H1 (cell line): ENCODE measurements around the gene ANXA6. TPM values are rescaled to one million over a fixed set of nuclear protein-coding genes. Genes with fewer than 3 reads are reported as not detected.

Experiments used
- CTCF ChIA-PET: fragments of 300-600 bp; sonication (Branson Sonifier 250); formaldehyde crosslinking; loops from one replicate; lab custom pipeline; 2021; ENCODE audit not compliant: partially characterized antibody; lab: Charles Lee
- POLR2A ChIA-PET: fragments of 300-600 bp; sonication (Branson Sonifier 250); formaldehyde crosslinking; loops from one replicate; lab custom pipeline; 2021; ENCODE audit warnings: inconsistent platforms; ENCODE audit not compliant: partially characterized antibody; lab: Charles Lee
- DNase-seq, 2 experiments: peaks; one replicate each; pipeline versions ENCODE4 v3.0.0 to v3.0.0-alpha.2; 2010 to 2022; ENCODE audit warnings: low spot score in 2 of 2, low read depth in 1 of 2, mixed read lengths in 1 of 2
- FAIRE-seq: peaks from 2 replicates; lab custom pipeline; 2011; peaks lifted over from hg19 to GRCh38; lab: Jason Lieb, UNC
- H2AFZ ChIP-seq: 2 replicates; pipeline ENCODE4 v1.8.1; 2012; ENCODE audit warnings: low read length, inconsistent platforms
- H2AK5ac ChIP-seq: 2 replicates; pipeline ENCODE4 v1.6.1; 2013; ENCODE audit warnings: low read depth, low read length
- H2BK120ac ChIP-seq: replicated peaks from 2 replicates; pipeline ENCODE3; 2013; ENCODE audit warnings: low read depth, low read length, inconsistent platforms
- H2BK12ac ChIP-seq: 2 replicates; pipeline ENCODE4 v1.6.1; 2013; ENCODE audit warnings: low read depth, low read length
- H2BK15ac ChIP-seq: 2 replicates; pipeline ENCODE4 v1.6.1; 2013; ENCODE audit warnings: low read length
- H2BK20ac ChIP-seq: 2 replicates; pipeline ENCODE4 v1.6.1; 2013; ENCODE audit warnings: low read length
- H2BK5ac ChIP-seq: 2 replicates; pipeline ENCODE4 v1.6.1; 2013; ENCODE audit warnings: low read depth, low read length
- H3K14ac ChIP-seq: 2 replicates; pipeline ENCODE4 v1.6.1; 2013; ENCODE audit warnings: inconsistent platforms; ENCODE audit not compliant: insufficient read length
- H3K18ac ChIP-seq: 2 replicates; pipeline ENCODE4 v1.6.1; 2013; ENCODE audit warnings: low read length; ENCODE audit errors: extremely low read depth
- H3K23ac ChIP-seq: 2 replicates; pipeline ENCODE4 v1.6.1; 2013; ENCODE audit warnings: inconsistent platforms; ENCODE audit not compliant: insufficient read length
- H3K23me2 ChIP-seq: 2 replicates; pipeline ENCODE4 v1.6.1; 2013; ENCODE audit warnings: low read depth, low read length
- H3K27ac ChIP-seq: 2 replicates; pipeline ENCODE4 v1.6.1; 2011; ENCODE audit warnings: low read depth, low read length, inconsistent platforms
- H3K27me3 ChIP-seq, 4 experiments: replicated peaks in 1 of 4; 1 replicate in 1 of 4; 2 replicates in 3 of 4; pipeline versions ENCODE4 v1.6.1 to v1.8.1; 2011 to 2013; ENCODE audit warnings: low read length in 3 of 4, mild to moderate bottlenecking in 3 of 4, inconsistent platforms in 2 of 4, mixed read lengths in 2 of 4, moderate library complexity in 1 of 4; ENCODE audit not compliant: control insufficient read depth in 3 of 4, insufficient read depth in 3 of 4; ENCODE audit errors: extremely low read depth in 1 of 4
- H3K36me3 ChIP-seq, 4 experiments: 2 replicates each; pipeline versions ENCODE4 v1.6.1 to v1.8.1; 2011 to 2013; ENCODE audit warnings: mild to moderate bottlenecking in 4 of 4, low read length in 3 of 4, moderate library complexity in 2 of 4, control low read depth in 1 of 4, inconsistent platforms in 1 of 4; ENCODE audit not compliant: insufficient read depth in 4 of 4, control insufficient read depth in 2 of 4
- H3K4ac ChIP-seq: replicated peaks from 2 replicates; pipeline ENCODE3; 2013; ENCODE audit warnings: low read length, low read depth, mixed read lengths, inconsistent platforms; ENCODE audit not compliant: insufficient read length
- H3K4me1 ChIP-seq, 4 experiments: replicated peaks in 1 of 4; 1 replicate in 1 of 4; 2 replicates in 3 of 4; pipeline versions ENCODE4 v1.6.1 to v1.8.1; 2011 to 2013; ENCODE audit warnings: low read length in 3 of 4, inconsistent platforms in 2 of 4, mixed read lengths in 1 of 4; ENCODE audit not compliant: insufficient read depth in 4 of 4, control insufficient read depth in 3 of 4
- H3K4me2 ChIP-seq, 2 experiments: 2 replicates each; pipeline versions ENCODE4 v1.6.1 to v1.8.1; 2011 to 2013; ENCODE audit warnings: low read depth in 2 of 2, low read length in 2 of 2, control low read depth in 1 of 2, inconsistent platforms in 1 of 2, mild to moderate bottlenecking in 1 of 2; ENCODE audit not compliant: insufficient read depth in 1 of 2
- H3K4me3 ChIP-seq, 4 experiments: fragments of 200-600, 300-600 bp in 1 of 4; sonication (generic), shearing (Covaris generic), sonication (Bioruptor Twin) in 1 of 4; 2 replicates each; pipeline versions ENCODE4 v1.5.1 to v1.8.1; 2011 to 2016; ENCODE audit warnings: low read length in 4 of 4, low read depth in 3 of 4, control low read depth in 2 of 4, inconsistent platforms in 2 of 4, mild to moderate bottlenecking in 2 of 4, mixed read lengths in 1 of 4, moderate library complexity in 1 of 4; ENCODE audit not compliant: insufficient read depth in 2 of 4; ENCODE audit errors: extremely low read depth in 1 of 4
- H3K56ac ChIP-seq: replicated peaks from 2 replicates; pipeline ENCODE3; 2013; ENCODE audit warnings: low read depth, mild to moderate bottlenecking, mixed read lengths, low read length, inconsistent platforms; ENCODE audit not compliant: insufficient read length
- H3K79me1 ChIP-seq: 2 replicates; pipeline ENCODE4 v1.6.1; 2013; ENCODE audit warnings: low read depth, low read length, control low read depth
- H3K79me2 ChIP-seq, 2 experiments: 2 replicates each; pipeline versions ENCODE4 v1.6.1 to v1.8.1; 2012 to 2013; ENCODE audit warnings: low read length in 2 of 2, mild to moderate bottlenecking in 2 of 2, inconsistent platforms in 1 of 2; ENCODE audit not compliant: insufficient read depth in 2 of 2, control insufficient read depth in 1 of 2
- H3K9ac ChIP-seq, 4 experiments: replicated peaks in 1 of 4; 1 replicate in 1 of 4; 2 replicates in 3 of 4; pipeline versions ENCODE4 v1.6.1 to v1.8.1; 2011 to 2013; ENCODE audit warnings: low read depth in 3 of 4, low read length in 3 of 4, control low read depth in 2 of 4, mild to moderate bottlenecking in 2 of 4, moderate library complexity in 2 of 4, inconsistent platforms in 1 of 4; ENCODE audit errors: extremely low read depth in 1 of 4
- H3K9me3 ChIP-seq, 2 experiments: 2 replicates each; pipeline versions ENCODE4 v1.6.1 to v1.8.1; 2012 to 2013; ENCODE audit warnings: mild to moderate bottlenecking in 2 of 2, moderate library complexity in 2 of 2, control low read depth in 1 of 2, inconsistent platforms in 1 of 2, low read depth in 1 of 2, low read length in 1 of 2, mixed read lengths in 1 of 2; ENCODE audit not compliant: insufficient read depth in 2 of 2
- H4K20me1 ChIP-seq, 2 experiments: replicated peaks in 1 of 2; 2 replicates each; pipeline versions ENCODE3 to v1.8.1; 2011 to 2013; ENCODE audit warnings: inconsistent platforms in 2 of 2, low read length in 2 of 2, mild to moderate bottlenecking in 1 of 2; ENCODE audit not compliant: insufficient read depth in 2 of 2, control insufficient read depth in 1 of 2
- H4K5ac ChIP-seq: 2 replicates; pipeline ENCODE4 v1.6.1; 2013; ENCODE audit warnings: low read length, low read depth, mixed read lengths, inconsistent platforms; ENCODE audit not compliant: insufficient read length
- H4K8ac ChIP-seq: 2 replicates; pipeline ENCODE4 v1.8.0; 2013; ENCODE audit warnings: mild to moderate bottlenecking, moderate library complexity, low read length, inconsistent platforms; ENCODE audit not compliant: insufficient read depth; ENCODE audit errors: extremely low read depth
- H4K91ac ChIP-seq: replicated peaks from 2 replicates; pipeline ENCODE3; 2013; ENCODE audit warnings: low read length, mixed read lengths, inconsistent platforms; ENCODE audit not compliant: insufficient read length
- ATF3 ChIP-seq: IDR thresholded peaks from 2 replicates; pipeline ENCODE4 v1.6.1; 2011; ENCODE audit warnings: low read depth, mild to moderate bottlenecking, low read length; ENCODE audit not compliant: insufficient read depth
- CTCF ChIP-seq, 3 experiments: IDR thresholded peaks; 1 replicate in 2 of 3; 2 replicates in 1 of 3; pipeline versions ENCODE4 v1.5.1 to v1.6.1; 2011; ENCODE audit warnings: low read length in 3 of 3, mild to moderate bottlenecking in 3 of 3, inconsistent platforms in 2 of 3, low read depth in 1 of 3, moderate library complexity in 1 of 3; ENCODE audit not compliant: insufficient read depth in 1 of 3; ENCODE audit errors: control extremely low read depth in 1 of 3
- FOSL1 ChIP-seq: IDR thresholded peaks from 2 replicates; pipeline ENCODE4 v1.6.1; 2011; ENCODE audit warnings: mild to moderate bottlenecking, low read depth, low read length, moderate library complexity; ENCODE audit not compliant: insufficient read depth
- GABPA ChIP-seq: IDR thresholded peaks from 2 replicates; pipeline ENCODE4 v1.6.1; 2011; ENCODE audit warnings: mild to moderate bottlenecking, low read length, moderate library complexity, borderline replicate concordance; ENCODE audit not compliant: insufficient read depth
- JUN ChIP-seq: IDR thresholded peaks from 2 replicates; pipeline ENCODE4 v1.6.1; 2011; ENCODE audit warnings: low read depth, mild to moderate bottlenecking, improper control_type of control experiment, low read length
- KDM5A ChIP-seq: fragments of 200-600 bp; IDR thresholded peaks from 2 replicates; pipeline ENCODE4 v1.7.1; 2012; ENCODE audit warnings: mild to moderate bottlenecking, low read length, inconsistent platforms, mixed read lengths
- MAX ChIP-seq: IDR thresholded peaks from 2 replicates; pipeline ENCODE4 v1.6.1; 2012; ENCODE audit warnings: inconsistent platforms
- SP2 ChIP-seq: IDR thresholded peaks from 2 replicates; pipeline ENCODE4 v1.6.1; 2012; ENCODE audit warnings: mild to moderate bottlenecking, low read length, inconsistent platforms
- ZNF274 ChIP-seq: IDR thresholded peaks from 2 replicates; pipeline ENCODE4 v1.7.0; 2012; ENCODE audit warnings: low read length, borderline replicate concordance; ENCODE audit errors: extremely low read depth
- WGBS, 2 experiments: shearing (Covaris generic) in 1 of 2; methylation state at CpG; one replicate each; pipeline versions ENCODE4 v1.1.6 to v1.1.7; 2013 to 2015; ENCODE audit warnings: low lambda C conversion rate in 2 of 2, mixed read lengths in 2 of 2, inconsistent platforms in 1 of 2, low coverage in 1 of 2, missing lambda C conversion rate in 1 of 2; ENCODE audit not compliant: insufficient replicate concordance in 2 of 2, insufficient coverage in 1 of 2, insufficient read length in 1 of 2; ENCODE audit errors: extremely low coverage in 1 of 2, missing lambda C conversion rate in 1 of 2; 5-methylcytosine and 5-hydroxymethylcytosine counted together
- polyA plus RNA-seq, 7 experiments: library from polyadenylated mRNA; depleted of rRNA in 3 of 7; stranded (reverse) in 5 of 7; unstranded in 2 of 7; fragments of >200 nt in 5 of 7; fragments of 200-250 nt in 2 of 7; gene quantifications; 1 replicate in 5 of 7; 2 replicates in 1 of 7; 4 replicates in 1 of 7; pipeline versions ENCODE4 v1.2.1 to v1.2.3, GENCODE V29; 2011 to 2013; ENCODE audit warnings: missing spikeins in 2 of 7, mixed read lengths in 2 of 7
- total RNA-seq: library from RNA; stranded (reverse); fragmentation: NEBNext Ultra II Directional; extraction: Animal tissue kit (Norgen Biotek cat#: 25700); gene quantifications from 2 replicates; pipeline ENCODE4 v1.2.1, GENCODE V29; 2021

ANXA6 gene
- total and polyA plus RNA-seq, 2 of the 8 experiments (the other 6 are each of a cell fraction or from before 2014, with no cell fraction given) = 61.3 to 78.6 TPM

- Histone ChIP-seq H2AK5ac (no peak overlapping the region), H4K8ac (no peak overlapping the region), H3K36me3 (no peaks in the 10 kb centered on the region), H4K20me1 (peaks cover 0 to 4% of the 10 kb centered on the region in 2 experiments), H3K4me2 (no peak overlapping the region), H3K4me3 (no peak overlapping the region), H3K79me2 (peaks cover 0 to 10% of the 10 kb centered on the region in 2 experiments; a peak in 2 of 4 replicates), H3K23me2 (peaks cover 11% of the 10 kb centered on the region), H3K27ac (no peak overlapping the region), H3K23ac (no peak overlapping the region), H2BK15ac (no peak overlapping the region), H3K9ac (no peak overlapping the region), H2BK20ac (no peak overlapping the region), H3K14ac (no peak overlapping the region), H3K4me1 (peaks cover 0 to 16% (median 11%) of the 10 kb centered on the region in 4 experiments; a peak in 5 of 7 replicates), H3K18ac (no peak overlapping the region), H3K27me3 (peaks cover 0 to 2% (median 1%) of the 10 kb centered on the region in 4 experiments; a peak in 2 of 7 replicates), H3K56ac (no peak overlapping the region), H3K9me3 (no peaks in the 10 kb centered on the region), H2BK120ac (no peak overlapping the region), H2BK5ac (no peak overlapping the region), H3K79me1 (no peaks in the 10 kb centered on the region; the same call in 1 of the 2 replicates), H2BK12ac (no peak overlapping the region), H4K91ac (no peak overlapping the region), H2AFZ (no peak overlapping the region), H4K5ac (no peak overlapping the region), H3K4ac (no peak overlapping the region)
- FAIRE-seq = no peak
- ChIA-PET POLR2A (no interaction called here), CTCF (interaction anchor here (20.0 kb wide), 1 partner anchor 30 kb away, joined by 810 read pairs; no protein-coding TSS in a partner anchor)
- 79% methylated on average over 9 of the region's 9 CpGs; no CpG with 5 or more reads in 1 of the 2 experiments for WGBS, 2 experiments
- no peak for DNase-seq
- TF ChIP-seq ATF3 (no peak), KDM5A (no peak), JUN (no peak), GABPA (no peak), ZNF274 (no peak), FOSL1 (no peak), MAX (no peak), CTCF (IDR thresholded peaks at IDR 0.05; ENCODE audit: control extremely low read depth in 1 of 3, insufficient read depth in 1 of 3, low read depth in 1 of 3, low read length in 3 of 3) (no peak), SP2 (no peak)
Measured at GRCh38 chr5:151159649-151160373, 2.2 kb upstream of the ANXA6 start.
